Stomach (tissue), 9 donors: ENCODE results near the gene CCNI. TPM values are rescaled to one million over a fixed set of nuclear protein-coding genes. Genes with fewer than 3 reads are reported as not detected.

Source experiments
- DNase-seq, 2 donors: peaks; one replicate each; pipeline versions ENCODE4 v3.0.0 to v3.0.0-alpha.2; 2013 to 2019
- H3K27ac ChIP-seq, 5 donors: fragments of 200-600 bp in 4 of 5; sonication (generic) in 4 of 5; one replicate each; pipeline ENCODE4 v1.5.1; 2013 to 2019; ENCODE audit warnings: mild to moderate bottlenecking in 1 of 5, moderate library complexity in 1 of 5
- H3K27me3 ChIP-seq, 3 donors: fragments of 200-600 bp; sonication (generic); one replicate each; pipeline ENCODE4 v1.5.1; 2017 to 2019; ENCODE audit warnings: mixed run types in 1 of 3
- H3K36me3 ChIP-seq, 4 donors: fragments of 200-600 bp; sonication (generic); 1 replicate in 3 of 4; 2 replicates in 1 of 4; pipeline ENCODE4 v1.5.1; 2016 to 2019
- H3K4me1 ChIP-seq, 4 donors: fragments of 200-600 bp; sonication (generic); one replicate each; pipeline ENCODE4 v1.5.1; 2016 to 2019
- H3K4me3 ChIP-seq, 4 donors: fragments of 200-600 bp; sonication (generic) in 3 of 4; one replicate each; pipeline ENCODE4 v1.5.1; 2016 to 2019; ENCODE audit warnings: mild to moderate bottlenecking in 1 of 4
- H3K9me3 ChIP-seq, 4 donors: fragments of 200-600 bp; sonication (generic); one replicate each; pipeline ENCODE4 v1.5.1; 2016 to 2019
- CTCF ChIP-seq, 7 experiments: fragments of 450-650 bp in 4 of 7; fragments of 200-600 bp in 3 of 7; sonication (generic) in 3 of 7; IDR thresholded peaks; one replicate each; pipeline ENCODE4 v1.5.1; 2016 to 2019; ENCODE audit warnings: antibody characterized with exemption in 7 of 7, control low read depth in 2 of 7, mild to moderate bottlenecking in 1 of 7
- EP300 ChIP-seq: sonication (generic); formaldehyde crosslinking; IDR thresholded peaks from one replicate; pipeline ENCODE4 v1.6.1; 2017; ENCODE audit warnings: antibody characterized with exemption
- POLR2A ChIP-seq, 4 donors: fragments of 450-650 bp; IDR thresholded peaks; one replicate each; pipeline ENCODE4 v1.6.1; 2016; ENCODE audit warnings: antibody characterized with exemption in 4 of 4, control low read depth in 2 of 4, mild to moderate bottlenecking in 1 of 4, moderate library complexity in 1 of 4
- POLR2AphosphoS5 ChIP-seq, 3 donors: sonication (generic); formaldehyde crosslinking; IDR thresholded peaks; one replicate each; pipeline ENCODE4 v1.6.1; 2016; ENCODE audit warnings: antibody characterized with exemption in 3 of 3
- WGBS, 5 donors: extraction: QIAGEN DNeasy Blood & Tissue Kit in 3 of 5; methylation state at CpG; one replicate each; pipeline versions ENCODE4 v1.1.5 to v1.1.7; 2013 to 2018; 5-methylcytosine and 5-hydroxymethylcytosine counted together
- intact Hi-C: fragments of 100-400 bp; cut with DNase I; formaldehyde crosslinking; loops from one replicate; pipeline ENCODE4 v1.15.1; 2023; ENCODE audit warnings: low total_unique reads
- polyA plus RNA-seq, 3 donors: library from polyadenylated mRNA; stranded (reverse); fragments of 200-250 nt; gene quantifications; one replicate each; pipeline ENCODE4 v1.2.3, GENCODE V29; 2013
- total RNA-seq, 5 donors: library from RNA; depleted of rRNA; stranded (reverse); fragments of >200 nt; gene quantifications; one replicate each; pipeline versions ENCODE4 v1.1.0 to v1.2.3, GENCODE V29; 2014 to 2016
- donor health status: healthy with polysubstance abuse.
- donor health status: Bipolar disorder and iron deficiency.
- donor health status: healthy.

The CCNI gene
- total and polyA plus RNA-seq, 8 donors = 43.4 to 278 (median 144) TPM

- H3K4me1 ChIP-seq = peaks cover 13 to 54% (median 24%) of the 10 kb centered on the region in 4 donors
- intact Hi-C loops = no loop called here
- peaks cover 4 to 16% (median 10%) of the 10 kb centered on the region in 4 donors for H3K36me3 ChIP-seq
- 6 to 33% (median 14%) methylated on average over 1 of the region's 1 CpG for WGBS, 5 donors
- TF ChIP-seq POLR2A (IDR thresholded peaks at IDR 0.05) (no peak), POLR2AphosphoS5 (IDR thresholded peaks at IDR 0.05) (peak in 1 of 3 donors; percentile 12), CTCF (IDR thresholded peaks at IDR 0.05) (no peak), EP300 (no peak)
- no peaks in the 10 kb centered on the region for H3K9me3 ChIP-seq
- no peak for DNase-seq
- no peaks in the 10 kb centered on the region for H3K27me3 ChIP-seq
- peak overlapping the region in 4 of 5 donors; percentile 21 to 62 (median 34) for H3K27ac ChIP-seq
- H3K4me3 ChIP-seq = no peak overlapping the region
Observed at GRCh38 chr4:77007358-77008230, 68.2 kb downstream of the CCNI start.

GRCh38 chr4:77006753-77007353 is 68.9 kb downstream of the CCNI start:
- H3K27me3 ChIP-seq = no peaks in the 10 kb centered on the region
- no peak for TF ChIP-seq CTCF (IDR thresholded peaks at IDR 0.05)
- no peak for DNase-seq
- no peaks in the 10 kb centered on the region for H3K9me3 ChIP-seq
- 50 to 60% (median 54%) methylated on average over 4 of the region's 4 CpGs for whole genome bisulfite sequencing, 5 donors
- H3K36me3 ChIP-seq = peaks cover 4 to 16% (median 10%) of the 10 kb centered on the region in 4 donors
- H3K27ac ChIP-seq = peak overlapping the region in 3 of 5 donors; percentile 25 to 62 (median 42)
- H3K4me1 ChIP-seq = peaks cover 13 to 54% (median 24%) of the 10 kb centered on the region in 4 donors
- no peak overlapping the region for H3K4me3 ChIP-seq
- intact Hi-C loops = no loop called here

GRCh38 chr4:77003400-77003799 is 72.4 kb downstream of the CCNI start:
- H3K27ac ChIP-seq = no peak overlapping the region
- H3K27me3 ChIP-seq = no peaks in the 10 kb centered on the region
- DNase-seq = no peak
- no peaks in the 10 kb centered on the region for H3K9me3 ChIP-seq
- H3K36me3 ChIP-seq = peaks cover 4 to 36% (median 34%) of the 10 kb centered on the region in 4 donors
- TF ChIP-seq EP300 = no peak
- TF ChIP-seq POLR2A (IDR thresholded peaks at IDR 0.05) = no peak
- no peak for TF ChIP-seq POLR2AphosphoS5 (IDR thresholded peaks at IDR 0.05)
- no peak for TF ChIP-seq CTCF (IDR thresholded peaks at IDR 0.05)
- intact Hi-C loops = no loop called here
- no peak overlapping the region for H3K4me3 ChIP-seq
- H3K4me1 ChIP-seq = peaks cover 13 to 37% (median 24%) of the 10 kb centered on the region in 4 donors

- intact Hi-C loops = no loop called here
- no peaks in the 10 kb centered on the region for H3K27me3 ChIP-seq
- H3K4me3 ChIP-seq = no peak overlapping the region
- WGBS, 5 donors = 65 to 77% (median 74%) methylated on average over 5 of the region's 5 CpGs
- peaks cover 7 to 45% (median 43%) of the 10 kb centered on the region in 4 donors for H3K36me3 ChIP-seq
- DNase-seq = no peak
- peak overlapping the region in 2 of 5 donors; percentile 36 for H3K27ac ChIP-seq
- peaks cover 5 to 28% (median 18%) of the 10 kb centered on the region in 4 donors for H3K4me1 ChIP-seq
- TF ChIP-seq CTCF (IDR thresholded peaks at IDR 0.05) = no peak
- TF ChIP-seq POLR2A (IDR thresholded peaks at IDR 0.05) = no peak
- TF ChIP-seq POLR2AphosphoS5 (IDR thresholded peaks at IDR 0.05) = no peak
- TF ChIP-seq EP300 = no peak
- no peaks in the 10 kb centered on the region for H3K9me3 ChIP-seq
Observed at GRCh38 chr4:77002321-77003107, 73.3 kb downstream of the CCNI start.
